HepG2 (cell line): Measurements from ENCODE around the gene CDKL2. TPM values are rescaled to one million over a fixed set of nuclear protein-coding genes. Genes with fewer than 3 reads are reported as not detected.

Experiments
- DZIP1 ChIP-seq: sonication (generic); formaldehyde crosslinking; IDR thresholded peaks from 2 replicates; pipeline ENCODE4 v1.5.0; 2020; ENCODE audit warnings: mild to moderate bottlenecking, missing genetic modification reagents
- ELF3 ChIP-seq: IDR thresholded peaks from 2 replicates; pipeline ENCODE4 v1.6.1; 2016; ENCODE audit warnings: missing genetic modification reagents, missing compliant biosample characterization
- HNRNPUL1 ChIP-seq: fragments of 200-400 bp; formaldehyde crosslinking; IDR thresholded peaks from 2 replicates; pipeline ENCODE4 v1.6.1; 2017; ENCODE audit warnings: low read depth, mild to moderate bottlenecking, low read length, moderate library complexity
- PPARG ChIP-seq: conservative IDR thresholded peaks from 2 replicates; pipeline ENCODE4 v1.6.1; 2016; ENCODE audit warnings: missing biosample characterization, missing genetic modification reagents
- ZNF382 ChIP-seq: sonication (generic); formaldehyde crosslinking; IDR thresholded peaks from 2 replicates; pipeline ENCODE4 v1.5.0; 2020; ENCODE audit warnings: missing genetic modification reagents, mild to moderate bottlenecking, borderline replicate concordance
- ZNF407 ChIP-seq: sonication (generic); formaldehyde crosslinking; IDR thresholded peaks from one replicate; pipeline ENCODE4 v1.5.1; 2020; ENCODE audit warnings: mild to moderate bottlenecking, missing genetic modification reagents; ENCODE audit errors: not compliant biosample characterization
- ZSCAN30 ChIP-seq: sonication (generic); formaldehyde crosslinking; IDR thresholded peaks from 2 replicates; pipeline ENCODE4 v1.5.0; 2020; ENCODE audit warnings: mild to moderate bottlenecking, missing genetic modification reagents
- polyA plus RNA-seq, 8 experiments: library from polyadenylated mRNA; depleted of rRNA in 3 of 8; stranded (reverse) in 7 of 8; unstranded in 1 of 8; fragments of >200 nt; fragmentation: Illumina TruSeq in 4 of 8; extraction: Trizol in 4 of 8; gene quantifications; 2 replicates each; pipeline versions ENCODE4 v1.2.1 to v1.2.3, GENCODE V29; 2011 to 2016; ENCODE audit warnings: low read depth in 4 of 8, missing spikeins in 1 of 8, mixed read lengths in 1 of 8; ENCODE audit not compliant: insufficient read depth in 1 of 8
- total RNA-seq, 5 experiments: library from RNA; depleted of rRNA; stranded (reverse); fragments of >200 nt; fragmentation: Illumina TruSeq; extraction: Trizol; gene quantifications; 2 replicates each; pipeline ENCODE4 v1.2.3, GENCODE V29; 2016; ENCODE audit warnings: low read depth in 1 of 5

CDKL2 gene
- total and polyA plus RNA-seq, 2 of the 13 experiments (the other 11 are each of a cell fraction or from before 2014, with no cell fraction given): not detected

GRCh38 chr4:75566911-75567310 is 63.4 kb downstream of the CDKL2 start (continued):
- TF ChIP-seq ZNF407 (CRISPR knock-in tag) (no peak), ZNF382 (CRISPR knock-in tag) (no peak), ELF3 (no peak), HNRNPUL1 (no peak), PPARG (CRISPR knock-in tag) (no peak), DZIP1 (CRISPR knock-in tag) (no peak), ZSCAN30 (CRISPR knock-in tag) (no peak)
